ENCODE data around the gene EPB41L1.

GRCh38 chr20:36253036-36253435, 98.5 kb downstream of the EPB41L1 start:
- TF ChIP-seq CTCF (IDR thresholded peaks at IDR 0.05; ENCODE audit: poor library complexity, severe bottlenecking) = no peak
- TF ChIP-seq REST (IDR thresholded peaks at IDR 0.05; ENCODE audit: borderline replicate concordance) = no peak
- TF ChIP-seq EP300 (conservative IDR thresholded peaks at IDR 0.05; ENCODE audit: poor library complexity, severe bottlenecking) = no peak
- TF ChIP-seq POLR2AphosphoS5 (IDR thresholded peaks at IDR 0.05) = no peak
- TF ChIP-seq MXI1 (conservative IDR thresholded peaks at IDR 0.05; ENCODE audit: poor library complexity, severe bottlenecking) = no peak
